Neural progenitor cell (in vitro differentiated cells): ENCODE measurements around the gene ZNF800. TPM values are rescaled to one million over a fixed set of nuclear protein-coding genes. Genes with fewer than 3 reads are reported as not detected.
A peak's percentile ranks its signal among the peaks of the same experiment; 100 is the strongest.

Experiments used
- DNase-seq: peaks from one replicate; pipeline ENCODE4 v3.0.0-alpha.2; 2016; ENCODE audit warnings: low spot score
- H2AFZ ChIP-seq: fragments of 200-600 bp; sonication (generic); replicated peaks from 2 replicates; pipeline ENCODE4 v1.6.1; 2016; ENCODE audit warnings: antibody characterized with exemption
- H3F3A ChIP-seq: fragments of 200-600 bp; sonication (generic); 2 replicates; pipeline ENCODE4 v1.6.1; 2016; ENCODE audit warnings: antibody characterized with exemption, low read depth
- H3K27ac ChIP-seq: fragments of 200-600 bp; sonication (generic); 2 replicates; pipeline ENCODE4 v1.5.1; 2016; ENCODE audit warnings: mild to moderate bottlenecking
- H3K27me3 ChIP-seq: fragments of 200-600 bp; sonication (generic); 2 replicates; pipeline ENCODE4 v1.6.1; 2016; ENCODE audit warnings: mild to moderate bottlenecking, moderate library complexity
- H3K36me3 ChIP-seq: fragments of 200-600 bp; sonication (generic); 2 replicates; pipeline ENCODE4 v1.5.1; 2016
- H3K4me1 ChIP-seq: fragments of 200-600 bp; sonication (generic); 2 replicates; pipeline ENCODE4 v1.6.1; 2016; ENCODE audit warnings: mixed run types
- H3K4me2 ChIP-seq: fragments of 200-600 bp; sonication (generic); 2 replicates; pipeline ENCODE4 v1.6.1; 2016
- H3K4me3 ChIP-seq: fragments of 200-600 bp; sonication (generic); 2 replicates; pipeline ENCODE4 v1.5.1; 2016
- H3K79me2 ChIP-seq: fragments of 200-600 bp; sonication (generic); 2 replicates; pipeline ENCODE4 v1.6.1; 2016; ENCODE audit warnings: low read depth
- H3K9ac ChIP-seq: fragments of 200-600 bp; sonication (generic); 2 replicates; pipeline ENCODE4 v1.6.1; 2016
- H3K9me3 ChIP-seq: fragments of 200-600 bp; sonication (generic); 2 replicates; pipeline ENCODE4 v1.5.1; 2016; ENCODE audit warnings: low read depth
- H4K20me1 ChIP-seq: fragments of 200-600 bp; sonication (generic); 2 replicates; pipeline ENCODE4 v1.6.1; 2016; ENCODE audit warnings: low read depth
- H3K27ac Mint-ChIP-seq: 3 replicates; pipeline ENCODE4 v1.8.0; 2021; ENCODE audit warnings: mixed read lengths
- H3K27me3 Mint-ChIP-seq: 2 replicates; pipeline ENCODE4 v1.8.0; 2022; ENCODE audit warnings: low read depth, mild to moderate bottlenecking, inconsistent platforms, moderate library complexity, mixed read lengths; ENCODE audit not compliant: insufficient read depth
- H3K36me3 Mint-ChIP-seq: 3 replicates; pipeline ENCODE4 v1.8.0; 2021; ENCODE audit warnings: mixed read lengths
- H3K4me1 Mint-ChIP-seq: 3 replicates; pipeline ENCODE4 v1.8.0; 2021; ENCODE audit warnings: mixed read lengths
- H3K4me3 Mint-ChIP-seq: 3 replicates; pipeline ENCODE4 v1.8.0; 2021; ENCODE audit warnings: mild to moderate bottlenecking, moderate library complexity, mixed read lengths
- H3K9me3 Mint-ChIP-seq: 3 replicates; pipeline ENCODE4 v1.8.0; 2020; ENCODE audit warnings: mixed read lengths
- EZH2 ChIP-seq: fragments of 200-600 bp; sonication (generic); IDR thresholded peaks from 2 replicates; pipeline ENCODE4 v1.6.1; 2017; ENCODE audit warnings: antibody characterized with exemption, mild to moderate bottlenecking, moderate library complexity
- EZH2phosphoT487 ChIP-seq: fragments of 200-600 bp; sonication (generic); IDR thresholded peaks from 2 replicates; pipeline ENCODE4 v1.6.1; 2017; ENCODE audit warnings: antibody characterized with exemption
- total RNA-seq: library from RNA; depleted of rRNA; stranded (reverse); fragments of >200 nt; gene quantifications from 2 replicates; pipeline ENCODE4 v1.2.3, GENCODE V29; 2015; ENCODE audit warnings: low replicate concordance
- TF ChIP-seq, protein P1 (sequence below): fragments of 200-600 bp; sonication (generic); IDR thresholded peaks from 2 replicates; pipeline ENCODE4 v1.5.1; 2017; ENCODE audit warnings: antibody characterized with exemption, mild to moderate bottlenecking

Gene ZNF800
- total RNA-seq, 1 donor from 2014 or later, result 26.0 TPM

DNA sequence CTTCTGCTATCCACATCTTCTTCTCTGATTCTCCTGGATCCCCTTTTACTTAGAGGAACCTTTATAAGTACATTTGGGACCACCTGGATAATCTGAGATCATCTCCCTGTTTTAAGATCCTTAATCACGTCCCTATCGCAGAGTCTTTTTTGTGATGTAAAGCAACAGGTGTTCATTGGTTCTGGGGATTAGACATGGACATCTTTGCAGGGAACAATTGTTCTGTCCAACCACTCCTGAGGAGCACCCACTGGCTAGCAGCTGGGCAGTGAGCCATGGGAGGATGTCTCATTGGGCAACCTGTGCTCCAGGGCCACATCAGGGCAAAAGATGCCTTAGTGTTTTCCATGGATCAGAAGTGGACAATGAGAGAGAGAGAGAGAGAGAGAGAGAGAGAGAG is 56.0 kb downstream of the ZNF800 start:
- Mint-ChIP-seq H3K27ac (no peak overlapping the region), H3K4me3 (no peak overlapping the region), H3K27me3 (no peaks in the 10 kb centered on the region), H3K36me3 (no peaks in the 10 kb centered on the region), H3K9me3 (no peaks in the 10 kb centered on the region), H3K4me1 (no peaks in the 10 kb centered on the region)
- Histone ChIP-seq H3K4me3 (no peak overlapping the region), H3K27ac (no peak overlapping the region), H3F3A (no peaks in the 10 kb centered on the region), H2AFZ (no peak overlapping the region), H3K79me2 (no peaks in the 10 kb centered on the region), H4K20me1 (no peaks in the 10 kb centered on the region), H3K9me3 (no peaks in the 10 kb centered on the region), H3K36me3 (no peaks in the 10 kb centered on the region), H3K4me1 (no peaks in the 10 kb centered on the region), H3K9ac (no peak overlapping the region), H3K4me2 (no peak overlapping the region), H3K27me3 (peaks cover 41% of the 10 kb centered on the region)
- no peak for TF ChIP-seq EZH2
- no peak for DNase-seq

DNA sequence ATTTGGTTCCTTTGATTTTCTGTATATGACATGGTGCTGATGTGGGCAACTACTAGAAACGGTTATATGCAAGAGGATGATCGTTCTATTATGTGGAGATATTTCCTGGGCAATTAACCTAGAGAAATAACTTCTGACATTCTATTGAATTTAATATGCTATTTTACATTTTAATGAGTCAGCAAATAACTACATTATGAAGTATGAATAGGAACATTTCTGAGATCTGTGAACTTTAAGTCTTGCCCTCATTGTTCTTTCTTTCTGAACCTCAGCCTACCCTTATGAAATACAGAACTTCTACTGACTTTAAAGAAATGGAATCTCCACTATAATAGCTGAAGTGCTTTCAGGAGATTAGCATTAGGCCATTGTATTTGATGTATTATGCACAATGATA is 59.6 kb downstream of the ZNF800 start:
- H3K9ac ChIP-seq, result no peak overlapping the region
- no peaks in the 10 kb centered on the region for H3K4me1 Mint-ChIP-seq
- no peak for DNase-seq
- no peaks in the 10 kb centered on the region for H3K27me3 Mint-ChIP-seq
- no peaks in the 10 kb centered on the region for H4K20me1 ChIP-seq
- no peak overlapping the region for H3K4me2 ChIP-seq
- H2AFZ ChIP-seq, result no peak overlapping the region
- H3K36me3 ChIP-seq, result no peaks in the 10 kb centered on the region
- H3K27ac ChIP-seq, result no peak overlapping the region
- no peak overlapping the region for H3K4me3 ChIP-seq
- peaks cover 46% of the 10 kb centered on the region for H3K27me3 ChIP-seq
- H3K27ac Mint-ChIP-seq, result no peak overlapping the region
- H3K4me3 Mint-ChIP-seq, result no peak overlapping the region
- no peak for TF ChIP-seq EZH2phosphoT487
- TF ChIP-seq EZH2, result no peak
- TF ChIP-seq, protein P1, sequence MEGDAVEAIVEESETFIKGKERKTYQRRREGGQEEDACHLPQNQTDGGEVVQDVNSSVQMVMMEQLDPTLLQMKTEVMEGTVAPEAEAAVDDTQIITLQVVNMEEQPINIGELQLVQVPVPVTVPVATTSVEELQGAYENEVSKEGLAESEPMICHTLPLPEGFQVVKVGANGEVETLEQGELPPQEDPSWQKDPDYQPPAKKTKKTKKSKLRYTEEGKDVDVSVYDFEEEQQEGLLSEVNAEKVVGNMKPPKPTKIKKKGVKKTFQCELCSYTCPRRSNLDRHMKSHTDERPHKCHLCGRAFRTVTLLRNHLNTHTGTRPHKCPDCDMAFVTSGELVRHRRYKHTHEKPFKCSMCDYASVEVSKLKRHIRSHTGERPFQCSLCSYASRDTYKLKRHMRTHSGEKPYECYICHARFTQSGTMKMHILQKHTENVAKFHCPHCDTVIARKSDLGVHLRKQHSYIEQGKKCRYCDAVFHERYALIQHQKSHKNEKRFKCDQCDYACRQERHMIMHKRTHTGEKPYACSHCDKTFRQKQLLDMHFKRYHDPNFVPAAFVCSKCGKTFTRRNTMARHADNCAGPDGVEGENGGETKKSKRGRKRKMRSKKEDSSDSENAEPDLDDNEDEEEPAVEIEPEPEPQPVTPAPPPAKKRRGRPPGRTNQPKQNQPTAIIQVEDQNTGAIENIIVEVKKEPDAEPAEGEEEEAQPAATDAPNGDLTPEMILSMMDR, result no peak
- H3F3A ChIP-seq, result no peaks in the 10 kb centered on the region
- no peaks in the 10 kb centered on the region for H3K36me3 Mint-ChIP-seq
- H3K79me2 ChIP-seq, result no peaks in the 10 kb centered on the region
- no peaks in the 10 kb centered on the region for H3K9me3 ChIP-seq
- H3K4me1 ChIP-seq, result no peaks in the 10 kb centered on the region
- H3K9me3 Mint-ChIP-seq, result no peaks in the 10 kb centered on the region

DNA sequence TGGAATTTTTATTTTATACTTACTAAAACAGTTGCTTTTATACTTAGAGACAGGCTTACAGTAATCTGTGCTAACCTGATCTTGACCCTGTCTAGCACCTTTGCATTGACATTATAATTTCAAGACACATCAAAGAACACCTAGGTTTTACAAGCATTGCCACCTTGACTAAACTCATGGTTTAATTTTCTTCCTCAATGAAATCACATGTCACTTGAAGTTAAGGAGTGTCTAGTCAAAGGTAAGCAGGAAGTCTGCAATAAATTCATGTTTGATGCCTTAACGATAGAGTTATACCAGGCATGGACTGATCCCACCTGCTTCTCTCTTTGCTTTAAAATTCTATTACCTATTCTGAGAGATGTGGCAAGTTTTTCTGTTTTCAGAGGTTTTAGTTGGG is 62.4 kb downstream of the ZNF800 start:
- Mint-ChIP-seq H3K9me3 (no peaks in the 10 kb centered on the region), H3K4me3 (no peak overlapping the region), H3K36me3 (no peaks in the 10 kb centered on the region), H3K27me3 (no peaks in the 10 kb centered on the region), H3K27ac (no peak overlapping the region), H3K4me1 (no peaks in the 10 kb centered on the region)
- H3K79me2 ChIP-seq, result no peaks in the 10 kb centered on the region
- no peaks in the 10 kb centered on the region for H3F3A ChIP-seq
- H3K9ac ChIP-seq, result no peak overlapping the region
- no peak overlapping the region for H2AFZ ChIP-seq
- H3K9me3 ChIP-seq, result no peaks in the 10 kb centered on the region
- no peak overlapping the region for H3K4me2 ChIP-seq
- DNase-seq, result no peak
- no peak overlapping the region for H3K4me3 ChIP-seq
- no peaks in the 10 kb centered on the region for H3K36me3 ChIP-seq
- TF ChIP-seq EZH2 (no peak), EZH2phosphoT487 (no peak)
- TF ChIP-seq, protein P1, result no peak
- H3K27me3 ChIP-seq, result peaks cover 53% of the 10 kb centered on the region
- no peaks in the 10 kb centered on the region for H3K4me1 ChIP-seq
- no peaks in the 10 kb centered on the region for H4K20me1 ChIP-seq
- H3K27ac ChIP-seq, result no peak overlapping the region

DNA sequence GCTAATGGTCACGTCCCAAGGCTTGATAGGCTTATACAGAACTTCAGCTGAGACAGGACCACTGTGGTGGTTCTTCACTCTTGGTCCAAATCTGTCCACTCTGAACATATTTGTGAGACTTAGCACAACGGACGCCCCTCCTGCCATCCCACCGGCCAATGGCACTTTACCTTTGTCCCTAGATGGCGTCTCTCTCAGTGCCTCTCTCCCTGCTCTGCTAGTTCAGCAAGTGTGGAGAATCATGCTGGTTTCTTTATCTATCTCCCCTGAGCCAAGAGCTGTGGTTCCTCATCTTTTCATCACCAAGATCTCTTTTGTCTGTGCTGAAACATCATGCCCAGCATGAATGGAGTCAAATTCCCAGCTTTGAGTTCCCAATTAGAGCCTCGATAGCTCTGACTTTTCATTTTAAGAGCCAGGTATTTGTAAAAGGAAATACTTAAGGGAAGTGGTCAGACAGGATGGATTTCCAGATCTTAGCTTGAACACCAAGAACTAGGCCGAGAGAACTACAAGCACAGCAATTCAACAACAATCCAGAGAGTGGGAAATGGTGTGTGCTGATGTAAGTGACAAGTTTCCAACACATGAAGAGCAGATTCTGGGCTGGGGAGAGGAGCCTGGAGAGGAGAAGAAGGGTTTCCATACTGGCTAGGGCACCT is 69.5 kb downstream of the ZNF800 start:
- no peak overlapping the region for H3K4me3 ChIP-seq
- H3K4me1 ChIP-seq, result peaks cover 4% of the 10 kb centered on the region
- no peaks in the 10 kb centered on the region for H3K9me3 ChIP-seq
- no peak overlapping the region for H3K4me2 ChIP-seq
- no peak overlapping the region for H3K9ac ChIP-seq
- no peak overlapping the region for H3K27ac ChIP-seq
- Mint-ChIP-seq H3K36me3 (no peaks in the 10 kb centered on the region), H3K27ac (no peak overlapping the region), H3K4me3 (no peak overlapping the region), H3K4me1 (peaks cover 2% of the 10 kb centered on the region), H3K9me3 (no peaks in the 10 kb centered on the region), H3K27me3 (no peaks in the 10 kb centered on the region)
- H2AFZ ChIP-seq, result peak overlapping the region; percentile 74
- TF ChIP-seq, protein P1, result no peak
- no peak for TF ChIP-seq EZH2phosphoT487
- TF ChIP-seq EZH2, result no peak
- no peaks in the 10 kb centered on the region for H3K79me2 ChIP-seq
- H4K20me1 ChIP-seq, result no peaks in the 10 kb centered on the region
- peak; percentile 8 for DNase-seq
- H3K27me3 ChIP-seq, result peaks cover 30% of the 10 kb centered on the region
- no peaks in the 10 kb centered on the region for H3F3A ChIP-seq
- H3K36me3 ChIP-seq, result no peaks in the 10 kb centered on the region
